HepG2 (cell line): Measurements from ENCODE around the gene MYO15A. TPM values are rescaled to one million over a fixed set of nuclear protein-coding genes. Genes with fewer than 3 reads are reported as not detected.

ENCODE experiments used
- AHR ChIP-seq: IDR thresholded peaks from 2 replicates; pipeline ENCODE4 v1.6.1; 2018; ENCODE audit warnings: missing genetic modification reagents, missing compliant biosample characterization
- EEA1 ChIP-seq: sonication (generic); formaldehyde crosslinking; IDR thresholded peaks from 2 replicates; pipeline ENCODE4 v1.5.1; 2020; ENCODE audit warnings: mild to moderate bottlenecking, missing genetic modification reagents, borderline replicate concordance
- MEF2D ChIP-seq: sonication (generic); formaldehyde crosslinking; IDR thresholded peaks from 2 replicates; pipeline ENCODE4 v1.5.1; 2020; ENCODE audit warnings: mild to moderate bottlenecking, missing genetic modification reagents
- MNT ChIP-seq: fragments of 450-650 bp; IDR thresholded peaks from 2 replicates; pipeline ENCODE4 v1.6.1; 2016
- MTA1 ChIP-seq: sonication (generic); formaldehyde crosslinking; IDR thresholded peaks from 2 replicates; pipeline ENCODE4 v1.4.0; 2020; ENCODE audit warnings: missing genetic modification reagents, mild to moderate bottlenecking, borderline replicate concordance
- PAF1 ChIP-seq: IDR thresholded peaks from 2 replicates; pipeline ENCODE4 v1.6.1; 2016; ENCODE audit warnings: missing genetic modification reagents, missing compliant biosample characterization
- PHB2 ChIP-seq: fragments of 450-650 bp; IDR thresholded peaks from 2 replicates; pipeline ENCODE4 v1.6.1; 2018; ENCODE audit not compliant: partially characterized antibody
- RBM22 ChIP-seq: fragments of 200-400 bp; formaldehyde crosslinking; optimal IDR thresholded peaks from 2 replicates; pipeline ENCODE3; 2017; ENCODE audit warnings: mild to moderate bottlenecking, low read length, moderate library complexity
- SNAPC2 ChIP-seq: sonication (generic); formaldehyde crosslinking; IDR thresholded peaks from 2 replicates; pipeline ENCODE4 v1.8.1; 2022; ENCODE audit warnings: mild to moderate bottlenecking, missing genetic modification reagents
- SP140L ChIP-seq: sonication (generic); formaldehyde crosslinking; IDR thresholded peaks from 2 replicates; pipeline ENCODE4 v1.4.0; 2020; ENCODE audit warnings: missing genetic modification reagents, borderline replicate concordance
- SRF ChIP-seq: IDR thresholded peaks from 2 replicates; pipeline ENCODE4 v1.6.1; 2011; ENCODE audit warnings: mild to moderate bottlenecking, low read depth, low read length, moderate library complexity
- ZBTB37 ChIP-seq: sonication (generic); formaldehyde crosslinking; IDR thresholded peaks from 2 replicates; pipeline ENCODE4 v1.4.0; 2020; ENCODE audit warnings: mild to moderate bottlenecking, missing genetic modification reagents
- ZBTB7B ChIP-seq: sonication (generic); formaldehyde crosslinking; IDR thresholded peaks from 2 replicates; pipeline ENCODE4 v1.4.0; 2020; ENCODE audit warnings: missing genetic modification reagents
- ZFP62 ChIP-seq: sonication (generic); formaldehyde crosslinking; IDR thresholded peaks from 2 replicates; pipeline ENCODE4 v1.4.0; 2020; ENCODE audit warnings: missing genetic modification reagents
- ZKSCAN8 ChIP-seq: IDR thresholded peaks from 2 replicates; pipeline ENCODE4 v1.6.1; 2016; ENCODE audit warnings: borderline replicate concordance, missing genetic modification reagents, missing compliant biosample characterization
- ZNF562 ChIP-seq: sonication (generic); formaldehyde crosslinking; IDR thresholded peaks from 2 replicates; pipeline ENCODE4 v1.8.0; 2022; ENCODE audit warnings: missing genetic modification reagents, borderline replicate concordance
- polyA plus RNA-seq, 8 experiments: library from polyadenylated mRNA; depleted of rRNA in 3 of 8; stranded (reverse) in 7 of 8; unstranded in 1 of 8; fragments of >200 nt; fragmentation: Illumina TruSeq in 4 of 8; extraction: Trizol in 4 of 8; gene quantifications; 2 replicates each; pipeline versions ENCODE4 v1.2.1 to v1.2.3, GENCODE V29; 2011 to 2016; ENCODE audit warnings: low read depth in 4 of 8, missing spikeins in 1 of 8, mixed read lengths in 1 of 8; ENCODE audit not compliant: insufficient read depth in 1 of 8
- total RNA-seq, 5 experiments: library from RNA; depleted of rRNA; stranded (reverse); fragments of >200 nt; fragmentation: Illumina TruSeq; extraction: Trizol; gene quantifications; 2 replicates each; pipeline ENCODE4 v1.2.3, GENCODE V29; 2016; ENCODE audit warnings: low read depth in 1 of 5
- TF ChIP-seq, protein P1 (sequence below): sonication (generic); formaldehyde crosslinking; IDR thresholded peaks from 2 replicates; pipeline ENCODE4 v1.4.0; 2020; ENCODE audit warnings: mild to moderate bottlenecking, missing genetic modification reagents
- TF ChIP-seq, protein P2 (sequence below): sonication (generic); formaldehyde crosslinking; IDR thresholded peaks from 2 replicates; pipeline ENCODE4 v1.4.0; 2020; ENCODE audit warnings: missing genetic modification reagents
- TF ChIP-seq, protein P3 (sequence below): sonication (generic); formaldehyde crosslinking; IDR thresholded peaks from 2 replicates; pipeline ENCODE4 v1.4.0; 2020; ENCODE audit warnings: missing genetic modification reagents
- TF ChIP-seq, protein P4 (sequence below): sonication (generic); formaldehyde crosslinking; IDR thresholded peaks from 2 replicates; pipeline ENCODE4 v1.5.1; 2020; ENCODE audit warnings: mild to moderate bottlenecking, missing genetic modification reagents, borderline replicate concordance

The MYO15A gene
- total and polyA plus RNA-seq, 2 of the 13 experiments (the other 11 are each of a cell fraction or from before 2014, with no cell fraction given) = 0.07 to 0.20 TPM

GRCh38 chr17:18087610-18088491, 20.7 kb upstream of the MYO15A start, which contains the start of gene DRG2 (continued):
- TF ChIP-seq ZFP62 (CRISPR knock-in tag) = no peak
- TF ChIP-seq, protein P1, sequence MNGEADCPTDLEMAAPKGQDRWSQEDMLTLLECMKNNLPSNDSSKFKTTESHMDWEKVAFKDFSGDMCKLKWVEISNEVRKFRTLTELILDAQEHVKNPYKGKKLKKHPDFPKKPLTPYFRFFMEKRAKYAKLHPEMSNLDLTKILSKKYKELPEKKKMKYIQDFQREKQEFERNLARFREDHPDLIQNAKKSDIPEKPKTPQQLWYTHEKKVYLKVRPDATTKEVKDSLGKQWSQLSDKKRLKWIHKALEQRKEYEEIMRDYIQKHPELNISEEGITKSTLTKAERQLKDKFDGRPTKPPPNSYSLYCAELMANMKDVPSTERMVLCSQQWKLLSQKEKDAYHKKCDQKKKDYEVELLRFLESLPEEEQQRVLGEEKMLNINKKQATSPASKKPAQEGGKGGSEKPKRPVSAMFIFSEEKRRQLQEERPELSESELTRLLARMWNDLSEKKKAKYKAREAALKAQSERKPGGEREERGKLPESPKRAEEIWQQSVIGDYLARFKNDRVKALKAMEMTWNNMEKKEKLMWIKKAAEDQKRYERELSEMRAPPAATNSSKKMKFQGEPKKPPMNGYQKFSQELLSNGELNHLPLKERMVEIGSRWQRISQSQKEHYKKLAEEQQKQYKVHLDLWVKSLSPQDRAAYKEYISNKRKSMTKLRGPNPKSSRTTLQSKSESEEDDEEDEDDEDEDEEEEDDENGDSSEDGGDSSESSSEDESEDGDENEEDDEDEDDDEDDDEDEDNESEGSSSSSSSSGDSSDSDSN (CRISPR knock-in tag) = peak; percentile 99
- TF ChIP-seq SNAPC2 (CRISPR knock-in tag) = 0 out of 2 replicates have a peak, but pooled peaks have one; percentile 61
- no peak for TF ChIP-seq ZNF562 (CRISPR knock-in tag)
- TF ChIP-seq AHR (CRISPR knock-in tag) = peak; percentile 80; the same call in 1 of the 2 replicates
- TF ChIP-seq SRF = no peak; the same call in 1 of the 2 replicates
- TF ChIP-seq, protein P2, sequence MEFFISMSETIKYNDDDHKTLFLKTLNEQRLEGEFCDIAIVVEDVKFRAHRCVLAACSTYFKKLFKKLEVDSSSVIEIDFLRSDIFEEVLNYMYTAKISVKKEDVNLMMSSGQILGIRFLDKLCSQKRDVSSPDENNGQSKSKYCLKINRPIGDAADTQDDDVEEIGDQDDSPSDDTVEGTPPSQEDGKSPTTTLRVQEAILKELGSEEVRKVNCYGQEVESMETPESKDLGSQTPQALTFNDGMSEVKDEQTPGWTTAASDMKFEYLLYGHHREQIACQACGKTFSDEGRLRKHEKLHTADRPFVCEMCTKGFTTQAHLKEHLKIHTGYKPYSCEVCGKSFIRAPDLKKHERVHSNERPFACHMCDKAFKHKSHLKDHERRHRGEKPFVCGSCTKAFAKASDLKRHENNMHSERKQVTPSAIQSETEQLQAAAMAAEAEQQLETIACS (CRISPR knock-in tag) = no peak
- peak; percentile 80 for TF ChIP-seq MEF2D (CRISPR knock-in tag)
- TF ChIP-seq, protein P3, sequence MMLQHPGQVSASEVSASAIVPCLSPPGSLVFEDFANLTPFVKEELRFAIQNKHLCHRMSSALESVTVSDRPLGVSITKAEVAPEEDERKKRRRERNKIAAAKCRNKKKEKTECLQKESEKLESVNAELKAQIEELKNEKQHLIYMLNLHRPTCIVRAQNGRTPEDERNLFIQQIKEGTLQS (CRISPR knock-in tag) = 0 out of 2 replicates have a peak, but pooled peaks have one; percentile 22
- TF ChIP-seq, protein P4, sequence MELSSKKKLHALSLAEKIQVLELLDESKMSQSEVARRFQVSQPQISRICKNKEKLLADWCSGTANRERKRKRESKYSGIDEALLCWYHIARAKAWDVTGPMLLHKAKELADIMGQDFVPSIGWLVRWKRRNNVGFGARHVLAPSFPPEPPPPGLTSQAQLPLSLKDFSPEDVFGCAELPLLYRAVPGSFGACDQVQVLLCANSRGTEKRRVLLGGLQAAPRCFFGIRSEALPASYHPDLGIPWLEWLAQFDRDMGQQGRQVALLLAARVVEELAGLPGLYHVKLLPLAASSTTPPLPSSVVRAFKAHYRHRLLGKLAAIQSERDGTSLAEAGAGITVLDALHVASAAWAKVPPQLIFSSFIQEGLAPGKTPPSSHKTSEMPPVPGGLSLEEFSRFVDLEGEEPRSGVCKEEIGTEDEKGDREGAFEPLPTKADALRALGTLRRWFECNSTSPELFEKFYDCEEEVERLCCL = no peak
- TF ChIP-seq PAF1 = no peak
- TF ChIP-seq RBM22 = peak; percentile 48
- TF ChIP-seq SP140L (CRISPR knock-in tag) = no peak
- TF ChIP-seq ZKSCAN8 (CRISPR knock-in tag) = peak; percentile 91; the same call in 1 of the 2 replicates
- TF ChIP-seq MNT = peak; percentile 59; the same call in 1 of the 2 replicates
- no peak for TF ChIP-seq PHB2
- no peak for TF ChIP-seq EEA1 (CRISPR knock-in tag)
- peak; percentile 88; the same call in 1 of the 2 replicates for TF ChIP-seq MTA1 (CRISPR knock-in tag)
- TF ChIP-seq ZBTB7B (CRISPR knock-in tag) = peak; percentile 94
- 0 out of 2 replicates have a peak, but pooled peaks have one; percentile 16 for TF ChIP-seq ZBTB37
